ENCODE measurements around the gene LARGE1. TPM values are rescaled to one million over a fixed set of nuclear protein-coding genes. Genes with fewer than 3 reads are reported as not detected.

The LARGE1 gene
- total RNA-seq, 1 experiment from 2014 or later, result 30.7 TPM

DNA sequence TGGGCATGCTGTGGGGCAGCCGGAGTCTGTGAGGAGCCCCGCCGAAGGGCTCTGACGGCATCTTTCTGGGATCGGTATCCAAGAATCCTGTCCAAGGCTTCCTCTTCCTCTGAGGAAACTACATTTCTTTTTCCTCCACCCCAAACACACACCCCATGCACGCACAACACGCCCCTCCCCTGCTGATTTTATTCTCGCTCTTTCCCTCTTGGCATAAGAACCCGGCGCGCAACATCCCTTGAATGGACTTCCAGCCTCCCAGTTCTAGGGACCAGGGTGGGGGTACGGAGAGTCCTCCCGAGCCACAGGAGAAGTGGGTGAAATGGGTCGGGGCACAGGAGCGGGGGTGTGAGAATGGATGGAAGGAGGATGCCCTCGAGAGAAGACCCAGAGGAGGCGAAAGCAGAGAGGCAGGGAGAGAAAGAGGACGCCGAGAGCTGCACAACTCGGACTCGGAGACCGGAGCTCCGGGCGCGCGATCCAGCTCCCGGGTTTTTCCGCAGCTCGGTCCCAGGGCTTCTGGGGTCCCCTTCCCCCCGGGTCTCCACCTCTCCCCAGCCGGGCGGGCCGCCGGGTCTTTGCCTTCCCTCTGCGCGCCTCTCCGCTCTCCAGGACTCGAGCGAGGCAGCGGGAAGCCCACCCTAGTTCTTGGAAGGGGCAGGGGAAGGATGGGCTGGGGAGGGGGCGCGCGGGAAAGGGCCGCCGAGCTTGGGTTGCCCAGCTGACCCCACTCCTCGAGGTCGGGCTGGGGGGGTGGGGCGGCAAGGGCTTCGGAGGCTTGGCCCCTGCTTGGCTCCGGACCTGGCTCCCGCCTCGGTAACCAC lies 1.5 kb upstream of the LARGE1 start:
- peak; percentile 93 for DNase-seq
- H3K36me3 ChIP-seq (replicated peaks; ENCODE audit: control insufficient read depth, insufficient read depth, low read length), result no peaks in the 10 kb centered on the region
- peaks cover 8% of the 10 kb centered on the region for H3K27me3 ChIP-seq (ENCODE audit: control insufficient read depth, insufficient read depth, low read length)
- H3K4me3 ChIP-seq (ENCODE audit: insufficient read depth, low read depth, low read length), result peak overlapping the region; percentile 74

DNA sequence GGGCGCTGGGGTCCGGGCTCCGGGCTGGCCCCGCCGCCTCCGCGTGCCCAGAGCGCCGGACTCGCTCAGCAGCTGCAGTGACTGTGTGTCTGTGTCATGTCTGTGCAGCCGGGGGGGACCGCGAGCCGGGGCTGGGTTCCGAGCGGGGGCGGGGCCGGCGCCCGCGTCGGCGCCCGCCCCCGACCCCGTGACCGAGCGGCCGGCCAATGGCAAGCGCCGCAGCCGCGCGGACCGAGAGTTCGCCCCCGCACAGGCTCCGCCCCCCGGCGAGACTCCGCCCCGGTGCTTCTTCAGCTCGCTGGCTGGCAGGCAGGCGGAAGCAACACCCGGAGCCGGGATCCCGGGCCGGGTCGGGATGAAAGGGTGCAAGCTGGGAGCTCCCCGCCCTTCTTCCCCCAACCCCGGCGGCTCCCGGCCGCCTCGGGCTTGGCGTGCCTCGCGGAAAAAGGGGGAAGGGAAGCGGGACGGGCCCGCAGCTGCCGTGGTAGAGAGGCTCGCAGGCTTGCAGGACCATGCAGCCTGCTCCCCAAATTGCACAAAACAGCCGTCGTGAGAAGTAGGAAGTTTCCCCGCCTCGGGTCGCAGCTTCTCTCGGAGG lies 750 bp upstream of the LARGE1 start:
- Histone ChIP-seq H3K4me3 (ENCODE audit: insufficient read depth, low read depth, low read length) (peak overlapping the region; percentile 74), H3K27me3 (ENCODE audit: control insufficient read depth, insufficient read depth, low read length) (peaks cover 8% of the 10 kb centered on the region), H3K36me3 (replicated peaks; ENCODE audit: control insufficient read depth, insufficient read depth, low read length) (no peaks in the 10 kb centered on the region)
- DNase-seq, result peak; percentile 99

DNA sequence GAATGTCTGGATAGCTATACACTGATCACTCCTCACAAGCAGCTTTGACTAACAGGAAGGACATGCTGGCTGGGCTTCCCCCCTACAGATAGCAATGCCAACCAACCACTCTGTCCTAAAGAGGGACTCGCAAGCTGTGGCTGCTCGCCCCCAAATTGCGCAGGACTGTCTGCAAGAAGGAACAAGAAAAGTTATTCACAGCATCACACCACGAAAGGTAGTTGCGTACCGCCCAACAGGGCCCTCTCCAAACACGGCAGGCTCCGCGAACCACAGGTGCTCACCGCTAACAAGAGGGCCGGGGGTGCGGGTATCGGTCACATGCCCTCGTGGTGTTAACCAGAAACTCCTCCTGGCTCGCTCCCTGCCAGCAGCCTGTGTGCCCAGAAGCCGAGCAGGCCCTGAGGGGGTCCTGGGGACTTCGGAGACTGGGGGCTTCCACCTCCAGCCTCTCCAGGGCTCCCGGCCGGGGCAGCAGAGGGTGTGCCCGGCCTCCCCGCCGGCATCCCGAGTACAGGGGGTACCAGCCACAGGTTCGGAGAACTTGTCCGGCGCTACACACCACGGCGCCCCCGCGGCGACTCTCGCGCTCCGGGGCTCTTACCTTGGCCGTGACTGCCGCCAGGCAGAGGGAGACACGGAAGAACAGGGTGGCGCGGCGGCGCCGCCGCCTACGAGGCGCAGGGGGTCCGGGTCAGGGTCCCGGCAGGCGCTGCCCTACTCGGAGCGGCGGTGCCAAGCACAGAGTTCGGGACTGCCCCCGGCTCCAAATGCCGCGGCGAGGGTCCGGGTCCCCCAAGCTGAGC lies 682 bp downstream of the LARGE1 start:
- Histone ChIP-seq H3K36me3 (replicated peaks; ENCODE audit: control insufficient read depth, insufficient read depth, low read length) (no peaks in the 10 kb centered on the region), H3K4me3 (ENCODE audit: insufficient read depth, low read depth, low read length) (peak overlapping the region; percentile 81), H3K27me3 (ENCODE audit: control insufficient read depth, insufficient read depth, low read length) (peaks cover 8% of the 10 kb centered on the region)
- DNase-seq, result peak; percentile 57

DNA sequence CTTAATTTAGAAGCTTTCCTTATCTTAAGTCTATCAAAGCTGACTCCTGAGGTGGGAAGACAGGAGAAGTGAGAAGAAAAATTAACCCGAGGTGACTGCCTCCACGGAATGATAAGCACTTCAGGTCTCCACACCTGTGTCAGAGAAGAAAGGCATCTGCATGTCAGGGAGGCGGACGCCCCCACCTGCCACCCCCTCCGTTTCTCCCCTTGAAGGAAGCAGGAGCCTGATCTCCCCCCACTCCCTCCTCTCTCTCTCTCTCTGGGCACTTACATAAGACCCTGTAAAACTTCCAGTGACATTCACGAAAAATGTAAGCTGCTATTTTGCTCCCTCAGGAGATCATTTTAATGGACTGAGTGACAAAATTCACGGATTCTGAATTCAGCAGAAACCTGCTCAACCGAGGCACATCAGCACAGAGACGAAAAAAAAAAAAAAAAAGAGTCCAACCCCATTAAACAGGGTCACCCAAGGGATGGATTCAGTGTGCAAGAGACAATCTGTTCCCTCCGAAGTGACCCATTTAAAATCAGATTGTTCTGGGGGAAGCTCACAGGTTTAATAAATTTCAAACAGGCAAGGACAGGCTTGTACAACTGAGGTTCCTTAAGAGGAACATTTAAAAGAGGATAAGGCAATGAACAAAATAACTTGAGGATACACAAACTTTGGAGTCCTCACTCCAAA lies 1.5 kb downstream of the LARGE1 start:
- Histone ChIP-seq H3K4me3 (ENCODE audit: insufficient read depth, low read depth, low read length) (peak overlapping the region; percentile 81), H3K27me3 (ENCODE audit: control insufficient read depth, insufficient read depth, low read length) (peaks cover 8% of the 10 kb centered on the region), H3K36me3 (replicated peaks; ENCODE audit: control insufficient read depth, insufficient read depth, low read length) (no peaks in the 10 kb centered on the region)
- no peak for DNase-seq

DNA sequence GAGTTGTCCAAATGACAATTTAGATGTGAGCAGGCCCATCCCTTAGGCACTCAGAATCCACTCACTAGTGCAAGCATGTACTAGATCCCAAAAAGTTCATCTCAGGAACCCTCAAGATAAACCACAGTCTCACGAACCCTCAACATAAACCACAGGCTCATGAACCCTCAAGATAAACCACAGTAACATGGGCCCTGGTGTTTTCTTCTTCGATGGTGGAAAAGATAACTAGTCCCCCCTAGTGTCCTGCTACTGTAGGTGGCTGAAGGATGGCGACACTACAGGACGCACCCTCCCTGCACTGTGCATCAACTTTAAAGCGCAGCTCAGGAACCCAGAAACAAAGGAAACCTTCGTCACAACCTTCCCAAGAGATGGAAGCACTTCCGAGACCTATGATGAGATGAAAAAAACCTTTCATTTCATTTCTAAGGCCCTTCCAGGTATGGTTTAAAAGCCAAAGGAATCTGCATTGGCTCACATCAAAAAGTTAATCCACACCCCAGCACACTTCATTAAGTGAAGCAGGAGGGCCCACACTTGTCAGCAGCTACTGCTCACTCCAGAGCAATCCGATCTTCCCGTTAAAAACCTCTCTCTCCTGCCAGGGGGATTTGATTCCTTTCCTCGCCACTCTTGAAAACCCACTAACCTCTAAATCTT lies 2.4 kb downstream of the LARGE1 start:
- H3K27me3 ChIP-seq (ENCODE audit: control insufficient read depth, insufficient read depth, low read length), result peaks cover 8% of the 10 kb centered on the region
- H3K36me3 ChIP-seq (replicated peaks; ENCODE audit: control insufficient read depth, insufficient read depth, low read length), result no peaks in the 10 kb centered on the region
- no peak overlapping the region for H3K4me3 ChIP-seq (ENCODE audit: insufficient read depth, low read depth, low read length)
- peak; percentile 57 for DNase-seq

DNA sequence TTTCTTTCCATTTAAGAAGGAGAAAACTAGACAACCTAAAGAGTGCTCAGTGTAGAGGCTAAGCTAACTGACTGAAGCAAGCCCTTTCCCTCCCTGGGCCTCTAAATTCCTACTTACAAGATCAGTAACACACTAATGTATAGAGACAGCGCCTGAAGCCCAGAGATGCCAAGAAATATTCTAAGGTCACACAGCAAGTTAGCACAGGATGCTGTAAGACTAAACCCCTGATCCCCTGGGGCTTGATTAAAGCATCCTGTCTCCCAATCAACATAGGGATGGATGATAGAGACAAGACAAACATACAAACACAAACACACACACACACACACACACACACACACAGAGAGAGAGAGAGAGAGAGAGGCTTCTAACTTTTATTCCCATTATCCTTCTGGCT lies 5.6 kb downstream of the LARGE1 start:
- H3K36me3 ChIP-seq (replicated peaks; ENCODE audit: control insufficient read depth, insufficient read depth, low read length), result peaks cover 2% of the 10 kb centered on the region; the same call in 1 of the 2 replicates
- H3K27me3 ChIP-seq (ENCODE audit: control insufficient read depth, insufficient read depth, low read length), result peaks cover 4% of the 10 kb centered on the region; the same call in 1 of the 2 replicates
- DNase-seq, result no peak
- no peak overlapping the region for H3K4me3 ChIP-seq (ENCODE audit: insufficient read depth, low read depth, low read length)

DNA sequence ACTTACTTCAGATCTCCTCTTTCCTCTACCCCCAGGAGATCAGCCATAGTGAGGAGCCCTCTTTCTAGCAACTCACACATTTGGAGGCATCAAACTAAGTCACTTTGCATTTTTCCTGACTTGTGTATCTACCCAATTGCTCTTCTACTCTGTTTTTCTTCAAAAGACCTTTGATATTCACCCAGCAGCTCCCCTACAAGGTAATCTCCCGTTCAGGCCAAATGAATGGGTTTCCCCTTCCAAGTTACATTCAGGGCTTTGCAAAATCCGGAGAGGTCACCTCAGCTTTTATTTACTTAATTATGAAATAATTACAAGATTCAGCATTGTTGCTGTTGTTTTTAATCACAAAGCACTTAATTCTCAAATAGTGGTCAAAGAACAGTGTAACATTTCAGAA lies 6.1 kb downstream of the LARGE1 start:
- Histone ChIP-seq H3K36me3 (replicated peaks; ENCODE audit: control insufficient read depth, insufficient read depth, low read length) (peaks cover 2% of the 10 kb centered on the region; the same call in 1 of the 2 replicates), H3K4me3 (ENCODE audit: insufficient read depth, low read depth, low read length) (no peak overlapping the region), H3K27me3 (ENCODE audit: control insufficient read depth, insufficient read depth, low read length) (peaks cover 1% of the 10 kb centered on the region; the same call in 1 of the 2 replicates)
- DNase-seq, result peak; percentile 36

DNA sequence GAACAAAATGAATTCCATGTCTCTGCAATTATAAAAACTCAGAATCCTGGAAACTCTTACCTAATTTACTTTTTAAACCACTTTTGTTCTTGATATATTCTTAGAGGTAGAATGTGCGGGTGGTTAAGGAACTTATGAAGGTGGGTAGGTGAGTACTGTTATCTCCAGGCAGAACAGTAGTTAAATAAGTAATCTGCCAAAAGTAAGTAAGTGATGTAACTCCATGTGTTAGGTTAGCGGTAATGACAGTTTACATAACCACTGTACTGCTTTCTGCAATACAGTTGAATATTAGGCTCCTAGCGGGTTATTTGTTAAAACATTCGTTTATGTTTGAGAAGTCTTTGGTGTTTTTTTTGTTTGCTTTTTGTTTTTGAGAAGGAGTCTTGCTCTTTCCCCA lies 7.1 kb downstream of the LARGE1 start:
- no peak overlapping the region for H3K4me3 ChIP-seq (ENCODE audit: insufficient read depth, low read depth, low read length)
- peaks cover 2% of the 10 kb centered on the region; the same call in 1 of the 2 replicates for H3K36me3 ChIP-seq (replicated peaks; ENCODE audit: control insufficient read depth, insufficient read depth, low read length)
- no peaks in the 10 kb centered on the region for H3K27me3 ChIP-seq (ENCODE audit: control insufficient read depth, insufficient read depth, low read length)
- DNase-seq, result no peak

DNA sequence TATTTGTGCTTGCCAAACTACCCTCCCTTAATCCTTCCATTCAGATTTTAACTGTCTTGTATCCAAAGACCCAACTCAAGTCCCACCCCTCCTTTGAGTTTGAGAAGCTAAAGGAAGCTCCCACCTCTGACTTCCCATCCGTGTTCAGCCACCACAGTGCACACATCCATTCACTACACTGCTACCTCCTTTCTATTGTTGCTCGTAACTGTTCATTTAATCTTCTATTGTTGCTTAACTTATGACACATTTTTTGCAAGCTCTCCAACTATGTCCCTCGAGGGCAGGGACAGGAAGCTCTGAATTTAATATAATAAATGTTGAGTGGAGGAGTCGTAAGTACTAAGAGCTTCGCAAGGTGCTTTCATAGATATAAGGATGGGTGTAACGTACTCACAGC lies 10.4 kb downstream of the LARGE1 start:
- no peak for DNase-seq

DNA sequence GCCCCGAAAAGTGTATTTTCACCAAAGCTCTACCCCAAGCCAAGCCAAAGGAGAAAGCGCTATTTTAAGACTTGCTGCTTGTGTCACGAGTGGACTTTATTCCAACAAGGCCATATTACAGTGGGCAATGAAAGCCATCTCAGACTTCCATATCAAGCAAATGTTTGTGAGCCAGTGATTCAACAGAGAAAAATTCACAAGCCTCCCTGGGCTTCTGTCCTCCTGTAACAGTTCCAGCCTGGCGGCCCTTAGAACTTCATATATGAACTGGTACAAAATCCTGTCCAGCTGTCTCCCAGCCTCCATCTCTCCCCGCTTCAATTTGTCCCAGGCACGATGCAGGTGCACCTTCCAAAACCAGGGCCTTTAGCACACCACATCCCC lies 11.2 kb downstream of the LARGE1 start:
- H3K36me3 ChIP-seq (replicated peaks; ENCODE audit: control insufficient read depth, insufficient read depth, low read length), result peaks cover 2% of the 10 kb centered on the region; the same call in 1 of the 2 replicates
- H3K27me3 ChIP-seq (ENCODE audit: control insufficient read depth, insufficient read depth, low read length), result no peaks in the 10 kb centered on the region
- H3K4me3 ChIP-seq (ENCODE audit: insufficient read depth, low read depth, low read length), result no peak overlapping the region
- no peak for DNase-seq

More for the DNA sequence above, 10.4 kb downstream of the LARGE1 start:
- H3K4me3 ChIP-seq (ENCODE audit: insufficient read depth, low read depth, low read length), result no peak overlapping the region
- H3K27me3 ChIP-seq (ENCODE audit: control insufficient read depth, insufficient read depth, low read length), result no peaks in the 10 kb centered on the region
- peaks cover 2% of the 10 kb centered on the region; the same call in 1 of the 2 replicates for H3K36me3 ChIP-seq (replicated peaks; ENCODE audit: control insufficient read depth, insufficient read depth, low read length)

DNA sequence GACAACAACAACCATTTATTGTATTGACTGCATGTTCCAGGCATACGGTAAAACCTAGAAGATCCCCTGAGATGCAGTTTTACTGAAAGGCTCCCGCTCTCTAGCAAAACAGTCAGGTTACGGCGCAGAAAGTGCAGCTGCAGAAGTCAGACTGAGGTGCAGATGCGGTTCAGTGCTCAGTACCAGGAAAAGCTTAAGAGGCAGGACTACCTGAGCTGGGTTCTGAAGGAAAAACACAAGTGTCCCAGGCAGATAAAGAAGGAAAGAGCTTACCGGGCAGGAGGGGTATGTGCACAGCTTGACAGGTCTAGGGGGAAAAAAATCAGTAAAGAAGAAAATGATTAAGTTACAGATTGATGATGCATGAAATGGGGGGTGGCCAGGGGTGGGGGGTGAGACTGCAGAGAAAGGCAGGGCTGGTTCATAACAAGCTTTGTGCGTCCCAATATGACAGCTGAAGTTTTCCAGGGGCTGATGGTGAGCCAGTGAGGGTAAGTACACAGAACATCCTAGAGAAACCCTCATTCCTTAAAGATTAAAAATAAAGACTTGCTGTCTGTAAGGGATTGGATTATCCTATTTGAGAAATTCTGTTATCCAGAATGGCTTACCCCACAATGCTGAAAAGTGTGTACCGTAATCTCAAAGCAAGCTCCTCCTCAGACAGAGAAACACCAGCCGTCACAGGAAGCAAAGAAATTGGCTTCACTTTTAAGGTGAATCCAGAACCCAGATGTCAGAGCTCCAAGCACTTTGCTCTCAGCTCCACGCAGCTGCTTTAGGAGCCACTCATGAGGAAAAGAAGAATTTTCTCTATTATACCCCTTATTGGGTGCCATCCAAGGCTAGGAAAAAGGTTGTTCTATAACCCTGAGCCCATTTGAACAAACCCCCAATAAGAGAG lies 11.9 kb downstream of the LARGE1 start:
- no peak for DNase-seq
- H3K27me3 ChIP-seq (ENCODE audit: control insufficient read depth, insufficient read depth, low read length), result no peaks in the 10 kb centered on the region

DNA sequence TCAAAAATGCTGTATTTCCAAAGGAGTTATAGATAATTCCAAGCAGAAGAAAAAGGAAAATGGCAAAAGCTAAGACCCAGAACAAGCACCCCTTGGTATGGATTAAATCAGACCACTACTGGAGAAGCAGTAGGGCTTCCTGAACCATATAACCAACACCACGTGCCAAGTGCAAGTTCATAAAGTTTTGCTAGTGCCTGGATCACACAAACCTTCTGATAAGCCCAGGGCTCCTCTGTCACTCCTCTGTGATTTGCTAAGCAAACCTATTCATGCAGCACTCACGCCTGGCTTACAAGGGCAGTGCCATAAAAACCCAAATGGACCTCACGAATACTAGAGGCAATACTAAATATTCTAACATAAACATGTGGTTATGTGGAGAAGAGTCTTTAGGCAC lies 13.3 kb downstream of the LARGE1 start:
- Histone ChIP-seq H3K36me3 (replicated peaks; ENCODE audit: control insufficient read depth, insufficient read depth, low read length) (peaks cover 2% of the 10 kb centered on the region; the same call in 1 of the 2 replicates), H3K4me3 (ENCODE audit: insufficient read depth, low read depth, low read length) (no peak overlapping the region), H3K27me3 (ENCODE audit: control insufficient read depth, insufficient read depth, low read length) (no peaks in the 10 kb centered on the region)
- DNase-seq, result no peak

More for the DNA sequence above, 11.9 kb downstream of the LARGE1 start:
- no peak overlapping the region for H3K4me3 ChIP-seq (ENCODE audit: insufficient read depth, low read depth, low read length)
- H3K36me3 ChIP-seq (replicated peaks; ENCODE audit: control insufficient read depth, insufficient read depth, low read length), result peaks cover 2% of the 10 kb centered on the region; the same call in 1 of the 2 replicates

DNA sequence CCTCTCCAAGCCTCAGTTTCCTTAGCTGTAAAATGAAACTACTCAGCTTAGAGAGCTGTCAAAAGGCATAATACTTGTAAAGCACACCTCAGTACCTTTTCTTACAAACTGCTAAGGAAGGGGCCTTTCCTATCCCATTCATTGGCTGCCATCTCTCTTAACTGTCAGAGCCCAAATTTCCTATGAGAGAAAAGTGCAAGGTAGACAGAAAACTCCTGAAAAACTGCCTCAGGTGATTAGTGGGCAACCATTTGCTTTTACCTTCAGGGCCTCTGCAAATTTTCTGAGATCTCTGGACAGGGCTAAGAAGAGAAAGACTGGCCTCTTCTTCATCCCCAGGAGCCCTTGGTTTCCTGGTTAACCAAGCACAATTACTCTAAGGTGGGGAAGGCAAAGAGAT lies 13.8 kb downstream of the LARGE1 start:
- Histone ChIP-seq H3K36me3 (replicated peaks; ENCODE audit: control insufficient read depth, insufficient read depth, low read length) (peaks cover 2% of the 10 kb centered on the region; the same call in 1 of the 2 replicates), H3K4me3 (ENCODE audit: insufficient read depth, low read depth, low read length) (no peak overlapping the region), H3K27me3 (ENCODE audit: control insufficient read depth, insufficient read depth, low read length) (no peaks in the 10 kb centered on the region)
- no peak for DNase-seq

Data from H7 (cell line).